GM12878 (cell line): ENCODE measurements around the gene LAMA2. TPM values are rescaled to one million over a fixed set of nuclear protein-coding genes. Genes with fewer than 3 reads are reported as not detected.

Experiments
- ATAC-seq: fragments of 200-7000 bp; cut with Tn5 transposase; 3 replicates; pipeline ENCODE4 v1.9.1; 2020; ENCODE audit warnings: mild to moderate bottlenecking, moderate library complexity
- BruUV-seq: library from RNA; stranded (reverse); fragments of 400-500 nt; replicated peaks from 2 replicates; lab custom pipeline; 2021; lab: Mats Ljungman, UMichigan
- CTCF ChIA-PET: fragments of 300-600 bp; sonication (Branson Sonifier 250); formaldehyde crosslinking; extraction: SDS; loops from one replicate; lab custom pipeline; 2021; ENCODE audit warnings: inconsistent platforms; lab: Yijun Ruan, JAX
- POLR2A ChIA-PET: fragments of 350-600 bp; formaldehyde crosslinking; extraction: SDS; loops from one replicate; lab custom pipeline; 2021; ENCODE audit warnings: inconsistent platforms; lab: Charles Lee
- RAD21 ChIA-PET: fragments of 300-600 bp; sonication (Branson Sonifier 250); formaldehyde crosslinking; loops from one replicate; lab custom pipeline; 2023; ENCODE audit warnings: antibody characterized with exemption; ENCODE audit not compliant: unreplicated experiment; lab: Charles Lee
- SMC1A ChIA-PET: fragments of 300-600 bp; sonication (Branson Sonifier 250); formaldehyde crosslinking; loops from one replicate; lab custom pipeline; 2023; ENCODE audit not compliant: unreplicated experiment, uncharacterized antibody; lab: Charles Lee
- DNase-seq: peaks from one replicate; pipeline ENCODE4 v3.0.0-alpha.2; 2011; ENCODE audit warnings: low read depth, low spot score
- FAIRE-seq: peaks from 3 replicates; lab custom pipeline; 2011; peaks lifted over from hg19 to GRCh38; lab: Jason Lieb, UNC
- H2AFZ ChIP-seq: 2 replicates; pipeline ENCODE4 v1.6.0; 2011; ENCODE audit warnings: low read depth, low read length, control low read depth; ENCODE audit not compliant: control insufficient read depth
- H3K27ac ChIP-seq: 2 replicates; pipeline ENCODE4 v1.5.1; 2011; ENCODE audit warnings: control low read depth; ENCODE audit not compliant: control insufficient read depth, insufficient read depth
- H3K27me3 ChIP-seq, 2 experiments: replicated peaks in 1 of 2; 2 replicates each; pipeline versions ENCODE4 v1.6.0 to v1.6.1; 2011; ENCODE audit warnings: low read length in 1 of 2; ENCODE audit not compliant: control insufficient read depth in 2 of 2, insufficient read depth in 2 of 2
- H3K36me3 ChIP-seq, 2 experiments: 2 replicates each; pipeline ENCODE4 v1.5.1; 2011; ENCODE audit warnings: low read length in 1 of 2; ENCODE audit not compliant: control insufficient read depth in 2 of 2, insufficient read depth in 2 of 2
- H3K4me1 ChIP-seq: 2 replicates; pipeline ENCODE4 v1.6.1; 2011; ENCODE audit warnings: mild to moderate bottlenecking, low read length, moderate library complexity, mixed read lengths; ENCODE audit not compliant: control insufficient read depth, insufficient read depth
- H3K4me2 ChIP-seq: 2 replicates; pipeline ENCODE4 v1.6.0; 2011; ENCODE audit warnings: control low read depth; ENCODE audit not compliant: control insufficient read depth, insufficient read depth
- H3K4me3 ChIP-seq: fragments of 200-600 bp; sonication (generic); 2 replicates; pipeline ENCODE4 v1.5.1; 2016
- H3K79me2 ChIP-seq: 2 replicates; pipeline ENCODE4 v1.6.0; 2011; ENCODE audit warnings: low read length; ENCODE audit not compliant: control insufficient read depth, insufficient read depth
- H3K9ac ChIP-seq: 2 replicates; pipeline ENCODE4 v1.8.0; 2011; ENCODE audit warnings: low read length, control low read depth, mixed read lengths; ENCODE audit not compliant: control insufficient read depth, insufficient read depth
- H3K9me3 ChIP-seq: replicated peaks from 3 replicates; pipeline ENCODE4 v1.5.1; 2011; ENCODE audit warnings: mild to moderate bottlenecking, low read length; ENCODE audit not compliant: control insufficient read depth, insufficient read depth
- H4K20me1 ChIP-seq: 2 replicates; pipeline ENCODE4 v1.6.0; 2011; ENCODE audit not compliant: control insufficient read depth, insufficient read depth
- BRCA1 ChIP-seq: IDR thresholded peaks from 2 replicates; pipeline ENCODE4 v1.6.1; 2011; ENCODE audit warnings: low read depth, low read length, improper control_type of control experiment
- CHD1 ChIP-seq: IDR thresholded peaks from 2 replicates; pipeline ENCODE4 v1.6.1; 2012; ENCODE audit warnings: low read depth, low read length, improper control_type of control experiment
- E4F1 ChIP-seq: fragments of 450-650 bp; IDR thresholded peaks from 2 replicates; pipeline ENCODE4 v1.6.1; 2018; ENCODE audit warnings: borderline replicate concordance, mild to moderate bottlenecking; ENCODE audit not compliant: partially characterized antibody
- EGR1 ChIP-seq, 2 experiments: IDR thresholded peaks; 1 replicate in 1 of 2; 2 replicates in 1 of 2; pipeline ENCODE4 v1.6.1; 2011 to 2012; ENCODE audit warnings: low read depth in 2 of 2, low read length in 2 of 2, borderline replicate concordance in 1 of 2, mild to moderate bottlenecking in 1 of 2, moderate library complexity in 1 of 2
- IKZF1 ChIP-seq: fragments of 450-650 bp; conservative IDR thresholded peaks from 2 replicates; pipeline ENCODE4 v1.6.1; 2017; ENCODE audit warnings: antibody characterized with exemption, mild to moderate bottlenecking
- KLF5 ChIP-seq: fragments of 450-650 bp; IDR thresholded peaks from 2 replicates; pipeline ENCODE4 v1.6.1; 2014; ENCODE audit warnings: mild to moderate bottlenecking; ENCODE audit not compliant: partially characterized antibody
- MTA2 ChIP-seq: fragments of 450-650 bp; IDR thresholded peaks from 2 replicates; pipeline ENCODE4 v1.6.1; 2016; ENCODE audit warnings: low read depth, mild to moderate bottlenecking, moderate library complexity
- NFXL1 ChIP-seq: fragments of 450-650 bp; IDR thresholded peaks from 2 replicates; pipeline ENCODE4 v1.6.1; 2017; ENCODE audit warnings: antibody characterized with exemption, mild to moderate bottlenecking, borderline replicate concordance
- NR2C2 ChIP-seq: IDR thresholded peaks from 2 replicates; pipeline ENCODE4 v1.6.1; 2011; ENCODE audit warnings: borderline replicate concordance, low read depth; ENCODE audit not compliant: control insufficient read depth, insufficient read length
- TBL1XR1 ChIP-seq: IDR thresholded peaks from 2 replicates; pipeline ENCODE4 v1.6.1; 2012; ENCODE audit warnings: low read depth, low read length, improper control_type of control experiment
- TCF12 ChIP-seq: IDR thresholded peaks from 2 replicates; pipeline ENCODE4 v1.6.1; 2011; ENCODE audit warnings: low read depth, mild to moderate bottlenecking, low read length
- YY1 ChIP-seq: IDR thresholded peaks from 2 replicates; pipeline ENCODE4 v1.6.1; 2011; ENCODE audit warnings: low read depth, mild to moderate bottlenecking, low read length
- ZNF274 ChIP-seq: IDR thresholded peaks from one replicate; pipeline ENCODE4 v1.8.0; 2011; ENCODE audit not compliant: insufficient read length, insufficient read depth
- ZNF592 ChIP-seq: fragments of 450-650 bp; IDR thresholded peaks from 2 replicates; pipeline ENCODE4 v1.6.1; 2017; ENCODE audit warnings: mild to moderate bottlenecking, moderate library complexity
- ZNF622 ChIP-seq: fragments of 450-650 bp; IDR thresholded peaks from 2 replicates; pipeline ENCODE4 v1.6.1; 2017; ENCODE audit warnings: mild to moderate bottlenecking, inconsistent platforms
- ZSCAN29 ChIP-seq: fragments of 450-650 bp; IDR thresholded peaks from 2 replicates; pipeline ENCODE4 v1.6.1; 2017; ENCODE audit warnings: mild to moderate bottlenecking, moderate library complexity
- WGBS: methylation state at CpG from one replicate; pipeline ENCODE4 v1.1.6; 2016; ENCODE audit warnings: low lambda C conversion rate; ENCODE audit not compliant: insufficient replicate concordance, insufficient coverage; ENCODE audit errors: missing lambda C conversion rate; 5-methylcytosine and 5-hydroxymethylcytosine counted together
- in situ Hi-C: fragments of 300-500 bp; cut with MboI; formaldehyde crosslinking; loops from 9 replicates; pipeline ENCODE4 v1.14.3; 2018; ENCODE audit warnings: mixed read lengths
- intact Hi-C: fragments of 100-400 bp; cut with micrococcal nuclease; formaldehyde crosslinking; loops from one replicate; pipeline ENCODE4 v1.14.2; 2022; ENCODE audit not compliant: unreplicated experiment
- polyA plus RNA-seq, 11 experiments: library from polyadenylated mRNA; depleted of rRNA in 4 of 11; unstranded in 6 of 11; stranded (reverse) in 5 of 11; fragments of >200 nt; fragmentation: Nextera tagmentation in 4 of 11; fragmentation: Illumina TruSeq in 1 of 11; extraction: Ambion mirVana in 4 of 11; extraction: Trizol in 1 of 11; gene quantifications; 1 replicate in 1 of 11; 2 replicates in 10 of 11; pipeline versions ENCODE4 v1.2.1 to v1.2.3, GENCODE V29; 2011 to 2016; ENCODE audit warnings: inconsistent platforms in 2 of 11, missing spikeins in 2 of 11, low read depth in 1 of 11
- total RNA-seq, 4 experiments: library from RNA; depleted of rRNA in 3 of 4; stranded (reverse); fragments of >200 nt in 3 of 4; fragmentation: Illumina TruSeq in 1 of 4; extraction: Trizol in 1 of 4; gene quantifications; 2 replicates each; pipeline versions ENCODE4 v1.2.1 to v1.2.3, GENCODE V29; 2013 to 2021

The LAMA2 gene
- total and polyA plus RNA-seq, 10 of the 15 experiments (the other 5 are each of a cell fraction or from before 2014, with no cell fraction given), result 0.04 to 2.0 (median 0.37) TPM; not detected in 1

GRCh38 chr6:129007701-129008373 lies 124.9 kb downstream of the LAMA2 start:
- Histone ChIP-seq H3K79me2 (no peaks in the 10 kb centered on the region), H3K27me3 (no peaks in the 10 kb centered on the region), H3K4me3 (no peak overlapping the region), H3K9ac (no peak overlapping the region), H3K9me3 (no peaks in the 10 kb centered on the region), H3K36me3 (no peaks in the 10 kb centered on the region), H3K4me1 (no peaks in the 10 kb centered on the region), H3K4me2 (no peak overlapping the region), H4K20me1 (no peaks in the 10 kb centered on the region), H3K27ac (no peak overlapping the region), H2AFZ (no peak overlapping the region)
- intact Hi-C loops (no loop called here), in situ Hi-C loops (no loop called here)
- FAIRE-seq, result no peak
- no peak for ATAC-seq
- RAD21 ChIA-PET, result no interaction called here
- BruUV-seq, result no TSS peak
- WGBS, result 6% methylated on average over 4 of the region's 4 CpGs
- CTCF ChIA-PET, result interaction anchor here (0.5 kb wide), 1 partner anchor 379 kb away, joined by 3 read pairs; no protein-coding TSS in a partner anchor
- no peak for DNase-seq
- SMC1A ChIA-PET, result no interaction called here
- POLR2A ChIA-PET, result no interaction called here
- TF ChIP-seq CHD1, result no peak
- no peak for TF ChIP-seq NR2C2
- no peak for TF ChIP-seq ZNF274
- no peak for TF ChIP-seq MTA2
- no peak for TF ChIP-seq E4F1
- no peak for TF ChIP-seq NFXL1
- no peak for TF ChIP-seq ZSCAN29
- TF ChIP-seq KLF5, result no peak
- no peak for TF ChIP-seq IKZF1
- TF ChIP-seq YY1, result no peak
- no peak for TF ChIP-seq TCF12
- no peak for TF ChIP-seq ZNF622
- no peak for TF ChIP-seq ZNF592
- no peak for TF ChIP-seq BRCA1
- no peak for TF ChIP-seq TBL1XR1
- no peak for TF ChIP-seq EGR1 (IDR thresholded peaks at IDR 0.05; ENCODE audit: borderline replicate concordance in 1 of 2, low read depth in 2 of 2, low read length in 2 of 2)
